Breast epithelium (tissue), 3 donors: Measurements from ENCODE around the gene DEAF1.
"Not testable (repeated sequence)": the region's sequence is repeated elsewhere in the genome, so short reads cannot be mapped to it uniquely, and the experiment has no call there.

Source experiments
- CTCF ChIP-seq, 3 donors: fragments of 450-650 bp; IDR thresholded peaks; one replicate each; pipeline ENCODE4 v1.5.1; 2016 to 2017; ENCODE audit warnings: antibody characterized with exemption in 3 of 3, mild to moderate bottlenecking in 3 of 3, moderate library complexity in 3 of 3
- POLR2AphosphoS5 ChIP-seq, 3 donors: sonication (generic); formaldehyde crosslinking; IDR thresholded peaks; one replicate each; pipeline ENCODE4 v1.6.1; 2017; ENCODE audit warnings: antibody characterized with exemption in 3 of 3

GRCh38 chr11:647672-648158 is 47.3 kb downstream of the DEAF1 start:
- TF ChIP-seq POLR2AphosphoS5, CTCF (IDR thresholded peaks at IDR 0.05): not testable (repeated sequence)
